CD4-positive, alpha-beta T cell treated with Interleukin-2 at 100 ng/mL for 4 hours (primary cell): ENCODE results near the gene SRP19.
"Not testable (repeated sequence)": the region's sequence is repeated elsewhere in the genome, so short reads cannot be mapped to it uniquely, and the experiment has no call there.

Source experiments
- DNase-seq: peaks from one replicate; pipeline ENCODE4 v3.0.0-alpha.2; 2020; ENCODE audit warnings: low spot score

Gene SRP19

DNA sequence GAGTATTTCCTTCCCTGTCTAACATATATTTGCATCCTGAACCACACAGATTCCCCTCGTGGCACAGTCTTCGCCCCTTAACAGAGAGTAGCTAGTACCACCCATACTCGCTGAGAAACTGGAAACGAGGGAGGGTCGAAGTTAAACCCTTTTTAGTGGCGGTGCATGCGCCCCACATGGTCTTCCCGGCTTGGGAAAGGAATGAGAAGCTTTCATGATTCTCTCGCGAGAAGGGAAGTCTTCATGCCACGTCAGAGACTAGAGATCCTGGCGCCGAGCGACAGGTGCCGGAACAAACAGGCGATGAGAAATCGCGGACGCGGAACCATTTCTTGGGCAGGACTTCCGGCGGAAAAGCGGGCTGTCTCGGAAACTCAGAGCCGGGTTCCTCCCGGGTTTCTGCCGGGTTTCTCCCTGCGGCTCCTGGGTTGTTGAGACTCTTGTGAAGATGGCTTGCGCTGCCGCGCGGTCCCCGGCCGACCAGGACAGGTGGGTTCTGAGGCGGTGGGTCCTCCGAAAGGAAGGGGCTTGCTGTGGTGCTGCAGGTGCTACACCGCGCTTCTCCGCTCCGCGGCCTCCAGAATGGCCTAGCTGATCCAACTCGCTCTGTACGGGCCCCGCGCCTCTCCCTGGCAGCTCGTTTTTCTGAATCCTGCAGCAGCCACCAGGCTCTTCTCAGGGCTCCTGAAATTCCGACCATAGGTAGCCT lies at the start of gene SRP19:
SRP19 (plus strand) TSS at position 359 of the 709 bp plus-strand sequence; CDS start at position 449, 90 bp downstream.
- DNase-seq: peak; percentile 93

DNA sequence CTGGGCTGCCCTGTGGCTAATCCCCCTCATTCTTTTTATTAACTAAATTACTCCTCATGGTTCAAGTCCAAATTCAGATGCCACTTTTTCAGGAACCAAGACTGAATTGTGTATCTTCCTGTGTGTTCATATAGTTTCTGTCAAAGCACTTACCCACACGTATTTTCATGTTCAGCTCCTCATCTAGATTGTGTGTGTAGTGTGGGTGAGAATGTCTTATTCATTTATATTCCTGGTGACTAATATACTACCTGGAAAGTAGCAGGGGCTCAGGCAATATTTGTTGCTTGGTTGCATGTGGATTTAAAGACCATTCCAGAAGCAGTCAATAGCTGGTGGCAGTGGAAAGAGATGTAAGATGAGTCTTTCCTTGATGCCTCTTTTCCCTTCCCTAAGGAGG lies 48.5 kb upstream of the SRP19 start:
- no peak for DNase-seq

GRCh38 chr5:112820246-112820645 lies 40.8 kb upstream of the SRP19 start:
- DNase-seq: no peak

- DNase-seq: no peak
These were observed 38.6 kb upstream of the SRP19 start for GRCh38 chr5:112822456-112822855.

- no peak for DNase-seq
These were observed 37.9 kb upstream of the SRP19 start for GRCh38 chr5:112823181-112823580.

- DNase-seq: no peak
These were observed 37.4 kb upstream of the SRP19 start for GRCh38 chr5:112823656-112824055.

- DNase-seq: no peak
These were observed 36.9 kb upstream of the SRP19 start for GRCh38 chr5:112824197-112824596.

DNA sequence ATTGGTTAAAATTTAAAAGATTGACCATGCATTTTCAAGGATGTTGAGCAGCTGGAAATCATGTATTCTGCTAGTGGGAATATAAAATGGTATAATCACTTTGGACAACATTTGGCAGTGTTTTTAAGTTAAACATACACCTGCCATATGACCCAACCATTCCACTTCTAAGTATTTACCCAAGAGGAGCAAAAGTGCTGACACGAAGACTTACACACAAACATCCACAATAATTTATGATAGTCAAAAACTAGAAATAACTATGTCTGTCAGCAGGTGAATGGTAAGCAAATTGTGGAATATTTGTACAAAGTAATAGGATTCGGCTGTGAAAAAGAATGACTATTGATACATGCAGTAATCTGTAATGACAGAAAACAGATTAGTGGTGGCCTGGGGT lies 30.7 kb upstream of the SRP19 start:
- no peak for DNase-seq

DNA sequence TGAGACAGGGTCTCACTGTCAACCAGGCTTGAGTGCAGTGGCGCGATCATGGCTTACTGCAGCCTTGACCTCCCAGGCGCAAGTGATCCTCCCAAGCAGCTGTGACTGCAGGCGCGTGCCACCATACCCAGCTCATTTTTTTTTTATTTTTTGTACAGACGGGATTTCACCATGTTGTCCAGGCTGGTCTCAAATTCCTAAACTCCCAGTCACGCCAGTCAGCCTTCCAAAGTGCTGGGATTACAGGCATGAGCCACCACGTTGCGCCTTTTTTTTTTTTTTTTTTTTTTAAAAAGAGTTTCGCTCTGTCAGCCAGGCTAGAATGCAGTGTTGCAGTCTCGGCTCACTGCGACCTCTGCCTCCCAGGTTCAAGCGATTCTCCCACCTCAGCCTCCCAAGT lies 27.1 kb upstream of the SRP19 start:
- no peak for DNase-seq

DNA sequence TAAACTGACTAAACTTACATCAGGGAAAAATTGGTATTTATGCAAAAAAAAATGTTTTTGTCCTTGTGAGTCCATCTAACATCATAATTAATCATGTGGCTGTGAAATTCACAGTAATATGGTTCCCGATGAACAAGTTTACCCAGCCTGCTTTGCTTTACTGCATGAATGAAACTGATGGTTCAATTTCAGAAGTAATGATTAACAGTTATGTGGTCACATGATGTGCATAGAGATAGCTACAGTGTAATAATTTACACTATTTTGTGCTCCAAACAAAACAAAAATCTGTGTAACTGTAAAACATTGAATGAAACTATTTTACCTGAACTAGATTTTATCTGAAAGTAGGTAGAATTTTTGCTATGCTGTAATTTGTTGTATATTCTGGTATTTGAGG lies 16.6 kb upstream of the SRP19 start:
- no peak for DNase-seq

DNA sequence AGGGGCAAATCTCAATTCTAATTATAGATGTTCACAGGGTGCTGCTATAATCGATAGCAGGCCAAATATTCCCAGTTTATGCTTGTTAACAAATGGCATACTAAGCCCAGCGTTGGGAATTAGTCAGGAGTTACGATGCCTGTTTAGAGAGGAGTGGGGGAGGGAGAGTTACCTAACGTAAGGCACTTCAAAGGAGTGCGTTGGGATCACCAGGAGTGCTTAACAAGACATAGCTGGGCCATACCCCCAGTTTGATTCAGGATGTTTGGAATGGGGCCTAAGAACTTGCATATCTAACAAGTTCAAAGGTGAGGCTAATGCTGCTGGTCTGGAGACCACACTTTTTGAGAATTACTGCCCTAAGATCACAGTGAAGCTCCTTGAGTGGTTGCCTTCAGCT lies 14.5 kb upstream of the SRP19 start:
- DNase-seq: no peak

DNA sequence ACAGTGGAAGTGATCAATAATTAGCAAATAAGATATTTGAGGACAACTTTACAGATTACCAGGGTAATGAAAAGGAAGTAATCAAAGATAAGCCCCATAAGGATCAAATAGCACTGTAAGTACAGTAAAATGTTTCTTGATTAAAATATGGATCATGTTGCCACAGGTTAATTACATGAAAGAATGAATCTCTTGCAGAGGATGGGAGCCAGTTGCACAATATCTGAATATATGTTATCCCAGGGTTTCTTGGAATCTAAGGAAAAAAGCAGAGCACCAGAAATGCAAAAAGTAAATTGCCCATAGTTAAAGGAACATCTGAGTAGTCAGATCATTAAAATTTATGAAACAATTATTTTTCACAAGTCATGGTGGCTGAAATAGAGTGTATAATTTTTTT lies 13.8 kb upstream of the SRP19 start:
- DNase-seq: no peak

GRCh38 chr5:112848116-112848811 lies 12.8 kb upstream of the SRP19 start:
- DNase-seq: peak; percentile 68

- no peak for DNase-seq
These were observed 11.2 kb upstream of the SRP19 start for GRCh38 chr5:112849912-112850311.

DNA sequence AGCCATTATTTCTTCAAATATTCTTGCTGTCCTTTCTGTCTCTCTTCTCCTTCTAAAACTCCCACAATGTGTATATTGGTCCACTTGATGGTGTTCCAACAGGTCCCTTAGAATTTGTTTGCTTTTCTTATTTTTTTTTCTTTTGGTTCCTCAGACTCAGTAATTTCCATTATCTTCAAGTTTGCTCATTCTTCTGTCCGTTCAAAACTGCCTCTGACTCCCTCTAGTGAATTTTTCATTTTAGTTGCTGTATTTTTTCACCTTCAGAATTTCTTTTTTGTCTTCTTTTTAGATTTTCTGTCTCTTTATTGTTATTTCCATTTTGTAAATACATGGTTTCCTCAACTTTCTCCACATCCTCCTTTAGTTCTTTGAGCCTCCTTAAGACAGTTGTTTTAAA lies 6.4 kb upstream of the SRP19 start:
- no peak for DNase-seq

GRCh38 chr5:112857866-112858265 lies 3.2 kb upstream of the SRP19 start:
- DNase-seq: no peak

DNA sequence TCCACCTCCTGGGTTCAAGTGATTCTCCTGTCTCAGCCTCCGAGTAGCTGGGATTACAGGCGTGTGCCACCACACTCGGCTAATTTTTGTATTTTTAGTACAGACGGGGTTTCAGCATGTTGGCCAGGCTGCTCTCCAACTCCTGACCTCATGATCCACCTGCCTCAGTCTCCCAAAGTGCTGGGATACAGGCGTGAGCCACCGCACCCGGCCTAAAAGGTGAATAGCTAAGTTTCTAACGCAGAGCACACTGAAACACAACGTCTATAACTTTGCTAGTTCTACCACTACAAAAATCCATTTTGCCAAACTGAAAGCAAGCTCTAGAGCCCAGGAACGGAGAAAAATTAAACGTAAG lies 537 bp upstream of the SRP19 start:
- not testable (repeated sequence) for DNase-seq

GRCh38 chr5:112861638-112861985 lies 525 bp downstream of the SRP19 start:
- DNase-seq: no peak

DNA sequence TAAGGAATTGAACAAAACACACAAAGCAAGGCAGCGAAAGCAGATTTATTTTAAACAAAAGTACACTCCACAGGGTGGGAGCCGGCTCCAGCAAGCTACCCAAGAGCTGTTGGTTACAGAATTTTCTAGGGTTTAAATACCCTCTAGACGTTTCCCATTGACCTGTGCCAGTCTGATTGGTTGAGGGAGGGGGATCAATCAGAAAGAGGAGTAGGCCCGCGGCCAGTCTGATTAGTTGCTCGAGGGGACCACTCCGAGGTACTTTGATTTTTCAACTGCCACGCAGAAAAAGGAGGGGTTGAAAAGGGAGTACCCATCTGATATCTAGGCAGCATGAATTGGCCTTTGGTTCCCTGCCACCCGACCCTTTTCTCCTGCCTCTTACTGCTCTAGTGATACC lies 998 bp downstream of the SRP19 start:
- no peak for DNase-seq

GRCh38 chr5:112863549-112863948 lies 2.5 kb downstream of the SRP19 start:
- no peak for DNase-seq

GRCh38 chr5:112865128-112865527 lies 4.0 kb downstream of the SRP19 start:
- no peak for DNase-seq

DNA sequence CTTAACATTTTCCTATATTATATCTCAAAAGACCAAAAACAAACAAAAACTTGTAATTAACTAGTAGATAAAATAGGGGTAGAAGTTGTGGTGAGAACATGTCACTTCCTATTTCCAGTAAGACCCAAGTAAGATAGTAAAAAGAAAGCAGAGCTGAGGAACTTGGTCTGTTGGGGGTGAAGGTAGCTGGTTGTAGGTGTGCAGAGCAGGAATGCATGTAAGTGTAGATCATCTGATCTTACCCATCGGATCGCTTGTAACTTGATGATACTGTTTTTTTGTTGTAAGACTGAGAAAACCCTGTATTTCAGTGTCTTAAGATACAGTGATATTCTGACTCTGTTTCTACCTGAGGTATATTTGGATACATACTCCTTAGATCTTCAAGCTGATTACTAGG lies 5.7 kb downstream of the SRP19 start:
- DNase-seq: no peak

GRCh38 chr5:112867411-112867810 lies 6.3 kb downstream of the SRP19 start:
- no peak for DNase-seq

DNA sequence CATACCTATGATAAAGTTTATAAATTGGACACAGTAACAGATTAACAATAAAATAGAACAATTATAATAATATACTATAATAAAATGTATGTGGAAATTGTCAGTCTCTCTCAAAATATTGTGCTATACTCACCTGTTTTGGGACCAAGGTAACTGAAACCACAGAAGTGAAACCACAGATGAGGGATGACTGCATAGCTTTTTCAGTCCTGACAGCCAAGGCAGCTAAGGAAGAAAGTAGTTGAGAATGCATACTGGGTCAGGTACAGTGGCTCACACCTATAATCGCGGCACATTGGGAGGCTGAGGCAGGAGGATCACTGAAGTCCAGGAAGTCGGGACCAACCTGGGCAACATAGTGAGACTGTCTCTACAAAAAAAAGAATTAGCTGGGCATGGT lies 8.9 kb downstream of the SRP19 start:
- peak; percentile 64 for DNase-seq
